Lower lobe of right lung (tissue), 2 donors: ENCODE measurements around the gene HNMT. TPM values are rescaled to one million over a fixed set of nuclear protein-coding genes. Genes with fewer than 3 reads are reported as not detected.
A peak's percentile ranks its signal among the peaks of the same experiment; 100 is the strongest.

Experiments used
- ATAC-seq, 2 donors: fragments of 200-7000 bp; cut with Tn5 transposase; one replicate each; pipeline ENCODE4 v1.9.1; 2020 to 2022; ENCODE audit warnings: mild to moderate bottlenecking in 2 of 2, moderate library complexity in 2 of 2
- DNase-seq: peaks from one replicate; pipeline ENCODE4 v3.0.0-alpha.2; 2020
- H3K27ac ChIP-seq: fragments of 200-600 bp; one replicate; pipeline ENCODE4 v1.8.0; 2022
- H3K27me3 ChIP-seq: fragments of 200-600 bp; one replicate; pipeline ENCODE4 v1.8.0; 2022; ENCODE audit warnings: low read depth
- H3K36me3 ChIP-seq: fragments of 200-600 bp; one replicate; pipeline ENCODE4 v1.8.0; 2022; ENCODE audit warnings: mild to moderate bottlenecking
- H3K4me1 ChIP-seq: fragments of 200-600 bp; one replicate; pipeline ENCODE4 v1.8.0; 2022
- H3K4me3 ChIP-seq: fragments of 200-600 bp; one replicate; pipeline ENCODE4 v1.8.0; 2022; ENCODE audit warnings: mild to moderate bottlenecking
- H3K9me3 ChIP-seq: fragments of 200-600 bp; one replicate; pipeline ENCODE4 v1.8.0; 2022
- intact Hi-C: fragments of 100-400 bp; cut with DNase I; formaldehyde crosslinking; loops from one replicate; pipeline ENCODE4 v1.11.0; 2022
- total RNA-seq: library from RNA; stranded (reverse); fragmentation: NEBNext Ultra II Directional; extraction: Animal tissue kit (Norgen Biotek cat#: 25700); gene quantifications from one replicate; pipeline ENCODE4 v1.2.1, GENCODE V29; 2021
- TF ChIP-seq, protein P1 (sequence below): fragments of 200-600 bp; IDR thresholded peaks from one replicate; pipeline ENCODE4 v1.8.0; 2022; ENCODE audit warnings: antibody characterized with exemption, mild to moderate bottlenecking
- donor health status: DM: no; HTN: yes; CAD: no; lungs with severe emphysema.

Gene HNMT
- total RNA-seq, 1 donor from 2014 or later = 99.3 TPM

DNA sequence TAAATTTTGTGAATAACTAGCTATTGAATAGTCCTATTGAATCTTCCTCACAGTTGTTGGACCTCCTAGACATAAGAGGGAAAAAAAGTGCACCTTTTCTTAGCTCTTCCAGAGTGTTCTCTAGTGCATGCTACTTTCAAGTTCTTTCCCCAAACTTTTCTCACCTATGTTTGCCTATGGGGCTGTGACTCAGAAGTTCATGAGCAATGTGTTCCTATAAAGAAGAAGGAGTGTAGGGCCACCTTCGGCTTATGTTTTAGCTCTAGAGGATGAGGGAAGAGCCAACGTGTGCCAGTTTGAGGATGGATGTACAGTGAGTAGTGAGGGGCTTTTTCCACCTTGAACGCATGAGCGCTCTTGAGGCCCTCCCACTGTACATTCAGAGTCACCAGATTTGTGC is 27.0 kb upstream of the HNMT start:
- DNase-seq = no peak
- Histone ChIP-seq H3K9me3 (no peaks in the 10 kb centered on the region), H3K27ac (no peak overlapping the region)

DNA sequence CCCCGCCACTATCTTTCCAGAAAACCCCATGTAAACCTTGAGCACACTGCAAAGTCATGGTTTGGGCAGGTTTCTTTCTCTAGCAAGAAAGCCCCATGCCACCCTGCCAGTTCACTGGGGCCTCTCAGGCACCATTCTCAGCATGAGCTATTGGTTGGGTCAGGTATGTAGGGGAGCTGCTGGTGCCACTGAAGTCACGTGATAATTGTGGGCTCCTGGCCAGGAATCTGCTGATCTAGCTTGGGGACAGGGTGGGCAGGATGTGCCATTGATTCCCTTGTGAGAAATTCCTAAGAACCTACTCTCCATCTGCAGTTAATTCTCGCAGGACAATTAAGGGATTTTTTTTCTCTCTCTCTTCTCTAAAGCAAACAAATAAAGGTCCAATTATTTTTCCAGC is 26.5 kb upstream of the HNMT start:
- intact Hi-C loops = no loop called here
- TF ChIP-seq, protein P1, sequence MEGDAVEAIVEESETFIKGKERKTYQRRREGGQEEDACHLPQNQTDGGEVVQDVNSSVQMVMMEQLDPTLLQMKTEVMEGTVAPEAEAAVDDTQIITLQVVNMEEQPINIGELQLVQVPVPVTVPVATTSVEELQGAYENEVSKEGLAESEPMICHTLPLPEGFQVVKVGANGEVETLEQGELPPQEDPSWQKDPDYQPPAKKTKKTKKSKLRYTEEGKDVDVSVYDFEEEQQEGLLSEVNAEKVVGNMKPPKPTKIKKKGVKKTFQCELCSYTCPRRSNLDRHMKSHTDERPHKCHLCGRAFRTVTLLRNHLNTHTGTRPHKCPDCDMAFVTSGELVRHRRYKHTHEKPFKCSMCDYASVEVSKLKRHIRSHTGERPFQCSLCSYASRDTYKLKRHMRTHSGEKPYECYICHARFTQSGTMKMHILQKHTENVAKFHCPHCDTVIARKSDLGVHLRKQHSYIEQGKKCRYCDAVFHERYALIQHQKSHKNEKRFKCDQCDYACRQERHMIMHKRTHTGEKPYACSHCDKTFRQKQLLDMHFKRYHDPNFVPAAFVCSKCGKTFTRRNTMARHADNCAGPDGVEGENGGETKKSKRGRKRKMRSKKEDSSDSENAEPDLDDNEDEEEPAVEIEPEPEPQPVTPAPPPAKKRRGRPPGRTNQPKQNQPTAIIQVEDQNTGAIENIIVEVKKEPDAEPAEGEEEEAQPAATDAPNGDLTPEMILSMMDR = no peak
- H3K9me3 ChIP-seq = no peaks in the 10 kb centered on the region
- H3K36me3 ChIP-seq = no peaks in the 10 kb centered on the region
- DNase-seq = no peak
- no peak overlapping the region for H3K4me3 ChIP-seq
- no peak overlapping the region for H3K27ac ChIP-seq
- no peaks in the 10 kb centered on the region for H3K27me3 ChIP-seq
- H3K4me1 ChIP-seq = no peaks in the 10 kb centered on the region
- ATAC-seq = no peak

More for the DNA sequence above, 27.0 kb upstream of the HNMT start:
- no peaks in the 10 kb centered on the region for H3K4me1 ChIP-seq
- intact Hi-C loops = no loop called here
- no peaks in the 10 kb centered on the region for H3K27me3 ChIP-seq
- no peak for ATAC-seq
- TF ChIP-seq, protein P1 = no peak
- H3K36me3 ChIP-seq = no peaks in the 10 kb centered on the region
- no peak overlapping the region for H3K4me3 ChIP-seq

DNA sequence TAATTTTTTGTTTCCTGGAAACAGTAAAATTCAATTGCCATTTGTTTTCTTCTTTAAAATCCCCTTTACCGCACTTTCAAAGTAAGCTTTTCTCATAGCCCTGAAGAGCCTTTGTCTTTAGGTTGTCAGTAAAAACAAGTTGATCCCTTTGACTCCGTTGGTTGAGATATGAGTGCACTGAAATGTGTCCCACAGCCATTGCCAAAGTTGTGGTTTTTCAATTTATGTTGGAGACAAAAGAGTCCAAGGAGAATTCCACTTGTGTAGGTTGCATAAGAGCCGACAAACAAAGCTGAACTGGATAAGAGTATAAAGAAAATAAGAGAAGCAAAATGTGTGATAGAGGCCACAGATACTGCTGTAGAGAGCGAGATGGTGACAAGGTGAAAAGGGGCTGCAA is 26.1 kb upstream of the HNMT start:
- Histone ChIP-seq H3K27ac (no peak overlapping the region), H3K9me3 (no peaks in the 10 kb centered on the region), H3K27me3 (no peaks in the 10 kb centered on the region), H3K36me3 (no peaks in the 10 kb centered on the region), H3K4me1 (no peaks in the 10 kb centered on the region), H3K4me3 (no peak overlapping the region)
- DNase-seq (no peak), ATAC-seq (peak in 1 of 2 donors; percentile 58)
- intact Hi-C loops = no loop called here
- TF ChIP-seq, protein P1 = no peak

- Histone ChIP-seq H3K4me3 (no peak overlapping the region), H3K36me3 (no peaks in the 10 kb centered on the region), H3K4me1 (no peaks in the 10 kb centered on the region), H3K27ac (no peak overlapping the region), H3K27me3 (no peaks in the 10 kb centered on the region), H3K9me3 (no peaks in the 10 kb centered on the region)
- TF ChIP-seq, protein P1 = no peak
- ATAC-seq (no peak), DNase-seq (no peak)
- intact Hi-C loops = no loop called here
Measured at GRCh38 chr2:137939026-137939425, 25.2 kb upstream of the HNMT start.

DNA sequence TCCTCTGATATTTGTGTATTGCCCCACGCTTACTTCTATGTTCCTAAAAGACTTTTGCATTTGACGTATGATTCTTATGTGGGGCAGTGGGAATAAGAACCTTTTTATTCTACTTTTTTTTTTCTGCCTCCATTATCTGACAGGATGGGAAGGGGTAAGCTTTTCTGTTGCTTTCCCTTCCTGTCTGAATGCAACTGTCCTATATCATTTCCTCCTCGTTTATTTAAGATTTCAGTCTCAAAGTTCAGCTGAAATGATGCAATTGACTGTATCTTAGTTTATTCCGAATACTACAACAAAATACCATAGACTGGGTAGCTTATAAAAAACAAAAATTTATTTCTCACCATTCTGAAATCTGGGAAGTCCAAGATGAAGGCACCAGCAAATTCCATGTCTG is 24.1 kb upstream of the HNMT start:
- DNase-seq (no peak), ATAC-seq (no peak)
- TF ChIP-seq, protein P1 = no peak
- no peaks in the 10 kb centered on the region for H3K4me1 ChIP-seq
- no peaks in the 10 kb centered on the region for H3K27me3 ChIP-seq
- H3K9me3 ChIP-seq = no peaks in the 10 kb centered on the region
- intact Hi-C loops = no loop called here
- H3K4me3 ChIP-seq = no peak overlapping the region
- no peaks in the 10 kb centered on the region for H3K36me3 ChIP-seq
- no peak overlapping the region for H3K27ac ChIP-seq
